ENCODE data around the gene SLC22A17. TPM values are rescaled to one million over a fixed set of nuclear protein-coding genes. Genes with fewer than 3 reads are reported as not detected.
"Not testable (repeated sequence)": the region's sequence is repeated elsewhere in the genome, so short reads cannot be mapped to it uniquely, and the experiment has no call there.

SLC22A17 gene
- 10 to 100 TPM; 16.1 to 33.0 (median 17.9) TPM for total RNA-seq

DNA sequence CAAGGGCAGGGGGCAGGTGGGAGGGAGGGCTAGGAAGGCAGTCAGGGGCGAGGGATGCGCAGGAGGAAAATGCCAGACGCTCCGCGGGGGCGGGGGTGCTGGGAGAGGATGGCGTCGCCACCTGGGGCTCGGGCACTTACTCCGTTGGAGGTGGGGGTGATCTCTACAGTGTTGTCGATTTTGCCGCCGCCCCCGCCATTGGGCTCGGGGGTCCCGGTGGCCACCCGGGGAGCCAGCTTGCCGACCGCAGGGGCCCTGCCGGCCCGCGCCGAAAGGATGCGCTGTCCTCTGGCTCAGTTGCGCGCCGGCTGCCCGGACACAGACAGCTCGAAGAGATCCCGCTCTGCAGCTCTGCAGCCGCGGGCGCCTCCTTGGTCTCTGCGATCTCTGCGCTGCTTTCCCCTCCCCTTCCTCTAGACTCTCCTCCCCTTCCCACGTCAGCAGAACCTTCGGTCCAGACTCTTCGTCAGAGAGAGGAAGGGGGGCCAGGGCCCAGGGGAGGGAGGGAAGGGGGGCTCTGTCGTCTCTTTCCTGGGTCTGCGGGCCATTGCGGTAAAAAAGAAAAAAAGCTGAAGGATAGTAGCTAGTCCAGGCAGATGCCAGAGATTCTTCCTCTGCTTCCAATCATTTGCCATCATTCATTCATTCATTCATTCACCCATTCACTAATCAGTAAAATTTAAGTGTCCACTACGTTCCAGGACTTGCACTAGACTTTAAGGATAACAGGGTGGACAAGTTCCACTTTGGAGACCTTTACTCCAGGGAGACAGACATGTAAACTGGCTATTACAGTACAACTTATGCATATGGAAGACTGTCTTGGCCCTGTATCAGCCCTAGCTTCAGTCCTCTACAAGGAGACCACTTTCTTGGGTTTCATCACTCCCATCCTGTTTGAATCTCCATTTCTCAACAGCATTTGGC lies at the start of gene SLC22A17:
Gene SLC22A17, minus strand, starts transcription at position 382 of the 927 bp plus-strand sequence.
- intact Hi-C loops (cut with DNase I; ENCODE audit: low total_unique reads): no loop called here
- DNase-seq (ENCODE audit: low spot score in 2 of 2): peak; percentile 68 to 91
- TF ChIP-seq, protein P1, sequence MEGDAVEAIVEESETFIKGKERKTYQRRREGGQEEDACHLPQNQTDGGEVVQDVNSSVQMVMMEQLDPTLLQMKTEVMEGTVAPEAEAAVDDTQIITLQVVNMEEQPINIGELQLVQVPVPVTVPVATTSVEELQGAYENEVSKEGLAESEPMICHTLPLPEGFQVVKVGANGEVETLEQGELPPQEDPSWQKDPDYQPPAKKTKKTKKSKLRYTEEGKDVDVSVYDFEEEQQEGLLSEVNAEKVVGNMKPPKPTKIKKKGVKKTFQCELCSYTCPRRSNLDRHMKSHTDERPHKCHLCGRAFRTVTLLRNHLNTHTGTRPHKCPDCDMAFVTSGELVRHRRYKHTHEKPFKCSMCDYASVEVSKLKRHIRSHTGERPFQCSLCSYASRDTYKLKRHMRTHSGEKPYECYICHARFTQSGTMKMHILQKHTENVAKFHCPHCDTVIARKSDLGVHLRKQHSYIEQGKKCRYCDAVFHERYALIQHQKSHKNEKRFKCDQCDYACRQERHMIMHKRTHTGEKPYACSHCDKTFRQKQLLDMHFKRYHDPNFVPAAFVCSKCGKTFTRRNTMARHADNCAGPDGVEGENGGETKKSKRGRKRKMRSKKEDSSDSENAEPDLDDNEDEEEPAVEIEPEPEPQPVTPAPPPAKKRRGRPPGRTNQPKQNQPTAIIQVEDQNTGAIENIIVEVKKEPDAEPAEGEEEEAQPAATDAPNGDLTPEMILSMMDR (IDR thresholded peaks at IDR 0.05): no peak
- no peak for TF ChIP-seq POLR2A (IDR thresholded peaks at IDR 0.05)
- WGBS, 2 donors: 1% methylated on average over 42 of the region's 42 CpGs
- peak within 1 kb of the TSS; percentile 37 for H3K4me3 ChIP-seq (ENCODE audit: low read depth, poor library complexity, severe bottlenecking)

DNA sequence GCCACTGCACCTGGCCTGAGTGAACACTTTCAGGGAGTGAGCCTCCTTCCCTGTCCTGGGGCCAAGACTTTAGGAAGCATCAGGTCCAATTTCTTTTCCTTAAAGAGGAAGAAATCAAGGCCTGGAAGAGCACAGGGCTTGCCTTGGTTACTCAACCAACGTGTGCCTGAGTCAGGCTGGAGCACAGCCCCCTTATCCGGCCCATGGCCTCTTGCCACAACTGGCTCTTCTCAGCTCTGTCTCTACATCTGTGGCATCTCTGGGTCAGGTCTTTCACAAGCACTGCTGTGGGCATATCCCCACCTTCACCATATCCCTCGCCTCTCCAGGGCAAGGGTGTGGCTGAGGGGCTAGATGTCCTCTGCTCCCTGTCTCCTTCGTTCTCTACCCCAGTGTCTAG lies 48.6 kb upstream of the SLC22A17 start:
- intact Hi-C loops (cut with DNase I; ENCODE audit: low total_unique reads): no loop called here
- no peak overlapping the region for H3K4me3 ChIP-seq (ENCODE audit: low read depth, poor library complexity, severe bottlenecking)
- WGBS, 2 donors: 80 to 81% methylated on average over 4 of the region's 4 CpGs
- DNase-seq (ENCODE audit: low spot score in 2 of 2): no peak
- no peak for TF ChIP-seq POLR2A (IDR thresholded peaks at IDR 0.05)
- TF ChIP-seq, protein P1 (IDR thresholded peaks at IDR 0.05): no peak

DNA sequence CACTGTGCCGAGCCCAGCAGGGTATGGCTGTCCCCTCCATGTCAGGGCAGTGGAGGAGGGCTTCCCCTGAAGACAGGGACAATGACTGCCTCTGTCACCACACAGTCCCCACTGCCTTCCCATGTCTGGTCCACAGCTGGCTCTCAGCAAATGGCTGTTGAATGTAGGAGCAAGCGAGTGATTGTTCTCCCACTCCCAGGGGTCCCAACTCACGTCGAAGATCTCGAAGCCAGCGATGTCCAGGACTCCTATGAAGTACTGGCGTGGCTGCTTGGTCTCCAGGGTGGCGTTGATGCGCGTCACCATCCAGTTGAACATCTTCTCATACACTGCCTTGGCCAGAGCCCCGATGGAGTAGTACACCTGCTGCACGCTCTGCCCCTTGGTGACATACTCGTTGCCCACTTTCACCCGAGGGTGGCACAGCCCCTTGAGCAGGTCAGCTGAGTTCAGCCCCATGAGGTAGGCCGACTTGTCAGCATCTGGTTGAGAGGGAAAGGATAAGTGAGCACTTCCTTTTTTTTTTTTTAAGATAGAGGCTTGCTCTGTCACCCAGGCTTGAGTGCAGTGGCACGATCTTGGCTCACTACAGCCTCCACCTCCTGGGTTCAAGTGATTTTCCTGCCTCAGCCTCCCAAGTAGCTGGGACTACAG lies 47.9 kb upstream of the SLC22A17 start:
- H3K4me3 ChIP-seq (ENCODE audit: low read depth, poor library complexity, severe bottlenecking); DNase-seq (ENCODE audit: low spot score in 2 of 2); intact Hi-C loops (cut with DNase I; ENCODE audit: low total_unique reads): not testable (repeated sequence)
- WGBS, 2 donors: 87 to 92% methylated on average over 16 of the region's 16 CpGs

DNA sequence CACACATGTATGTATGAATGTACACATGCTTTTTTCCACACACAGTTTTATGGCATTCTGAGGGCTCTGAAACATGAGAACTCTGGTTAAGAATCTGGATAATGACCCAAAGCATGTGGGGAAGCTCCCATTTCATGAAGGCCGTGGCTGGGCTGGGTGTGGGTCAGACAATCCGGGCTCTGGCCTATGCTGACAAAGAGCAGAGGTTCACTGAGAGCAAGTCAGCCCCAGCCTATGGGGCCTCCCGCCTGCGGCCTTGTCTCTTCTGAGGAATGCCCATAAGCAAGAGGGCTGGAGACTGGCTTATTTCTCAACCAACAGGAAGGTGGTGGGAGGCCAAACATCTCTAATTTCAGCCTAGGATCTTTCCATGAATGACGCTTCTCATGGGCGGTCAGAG lies 46.9 kb upstream of the SLC22A17 start:
- DNase-seq (ENCODE audit: low spot score in 2 of 2): no peak
- no peak for TF ChIP-seq POLR2A (IDR thresholded peaks at IDR 0.05)
- TF ChIP-seq, protein P1 (IDR thresholded peaks at IDR 0.05): no peak
- WGBS, 2 donors: 85 to 91% methylated on average over 6 of the region's 6 CpGs
- intact Hi-C loops (cut with DNase I; ENCODE audit: low total_unique reads): no loop called here
- no peak overlapping the region for H3K4me3 ChIP-seq (ENCODE audit: low read depth, poor library complexity, severe bottlenecking)

DNA sequence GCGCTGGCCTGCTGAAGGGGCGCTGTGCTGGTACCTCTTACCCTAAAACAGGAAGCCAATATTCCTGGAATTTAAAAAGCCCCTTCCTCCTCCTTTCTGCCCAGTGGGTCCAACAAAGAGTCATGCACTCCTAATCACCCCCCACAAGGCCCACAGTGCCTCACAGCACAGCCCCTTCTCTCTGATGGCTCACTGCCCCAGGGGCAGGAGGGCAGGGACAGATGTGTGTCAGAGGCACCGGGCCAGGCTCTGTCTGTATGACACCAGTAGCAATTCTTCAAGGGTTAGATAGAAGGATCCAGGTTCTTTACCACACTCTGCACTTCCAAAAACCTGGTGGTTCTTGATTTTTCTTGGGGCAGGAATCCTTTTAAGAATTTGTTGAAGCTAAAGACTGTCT lies 46.4 kb upstream of the SLC22A17 start:
- intact Hi-C loops (cut with DNase I; ENCODE audit: low total_unique reads): no loop called here
- WGBS, 2 donors: 87 to 93% methylated on average over 3 of the region's 3 CpGs
- DNase-seq (ENCODE audit: low spot score in 2 of 2): no peak
- TF ChIP-seq POLR2A (IDR thresholded peaks at IDR 0.05): no peak
- TF ChIP-seq, protein P1 (IDR thresholded peaks at IDR 0.05): no peak
- no peak overlapping the region for H3K4me3 ChIP-seq (ENCODE audit: low read depth, poor library complexity, severe bottlenecking)

DNA sequence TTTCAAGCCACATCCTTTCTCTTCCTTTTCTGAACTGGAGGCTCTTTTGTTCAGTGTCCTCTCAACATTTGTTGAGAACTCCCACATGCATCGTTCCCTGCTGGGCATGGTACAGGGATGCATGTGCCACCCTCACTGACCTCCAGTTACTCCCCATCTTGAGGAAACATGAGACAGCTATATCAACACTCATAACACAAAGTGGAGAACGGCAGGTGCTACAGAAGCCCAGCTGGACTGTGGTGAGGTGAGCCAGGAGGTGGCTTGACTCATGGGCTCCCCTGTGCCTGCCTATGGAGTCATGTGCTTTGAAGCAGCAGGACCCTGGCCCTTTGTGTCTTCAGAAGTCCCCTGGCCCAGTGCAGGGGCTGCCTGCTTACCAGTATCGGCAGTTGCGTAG lies 45.7 kb upstream of the SLC22A17 start:
- 86 to 94% methylated on average over 4 of the region's 4 CpGs for WGBS, 2 donors
- no peak for DNase-seq (ENCODE audit: low spot score in 2 of 2)
- H3K4me3 ChIP-seq (ENCODE audit: low read depth, poor library complexity, severe bottlenecking): no peak overlapping the region
- TF ChIP-seq, protein P1 (IDR thresholded peaks at IDR 0.05): no peak
- no peak for TF ChIP-seq POLR2A (IDR thresholded peaks at IDR 0.05)
- intact Hi-C loops (cut with DNase I; ENCODE audit: low total_unique reads): no loop called here

Data from lower leg skin (tissue), 4 donors.